NCI-H2081 (cell line): Measurements from ENCODE around the gene KCTD1.
A peak's percentile ranks its signal among the peaks of the same experiment; 100 is the strongest.

Experiments
- DNase-seq, 2 experiments: peaks; one replicate each; lab custom pipeline; 2025; lab: John Stamatoyannopoulos, UW

KCTD1 gene

DNA sequence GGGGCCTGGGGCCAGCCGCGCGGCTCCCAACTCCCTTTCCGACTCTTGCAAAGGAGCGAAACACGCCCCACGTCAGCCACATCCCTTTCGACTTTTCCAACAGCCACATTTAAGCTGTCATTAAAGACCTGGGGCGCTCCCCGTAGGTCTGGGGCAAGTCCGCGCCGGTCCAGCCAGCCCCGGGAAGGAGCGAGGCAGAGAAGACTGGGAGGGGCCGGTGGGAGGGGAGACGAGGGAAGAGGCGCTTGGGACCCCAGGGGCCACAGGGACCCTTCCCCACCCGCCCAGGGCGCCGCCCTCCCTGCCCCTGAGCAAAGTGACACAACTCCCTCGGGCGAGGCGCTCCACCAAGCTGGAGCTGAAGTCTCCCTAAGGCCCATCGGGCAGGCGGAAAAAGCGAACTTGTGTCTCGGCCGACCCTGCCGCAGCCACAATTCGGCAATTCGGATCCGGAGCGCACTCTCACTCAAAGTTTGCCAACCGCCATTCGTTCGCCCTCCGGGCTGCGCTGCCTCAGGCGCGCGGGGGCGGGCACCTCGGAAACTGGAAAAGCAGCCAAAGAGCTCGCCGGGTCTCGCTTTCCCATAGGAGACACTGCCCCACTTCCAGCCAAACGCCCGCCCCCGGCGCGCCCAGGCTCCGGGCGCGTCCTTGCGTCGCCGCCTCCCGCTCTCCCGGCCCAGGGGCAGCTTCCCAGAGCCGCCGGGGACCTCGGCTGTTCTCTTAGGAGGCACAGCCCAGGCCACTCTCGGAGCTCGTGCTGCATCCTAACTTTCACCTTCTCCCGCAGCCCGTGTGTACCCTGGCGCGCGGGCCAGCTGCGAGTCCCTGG is 1.1 kb upstream of the KCTD1 start:
- peak; percentile 59 to 68 for DNase-seq

DNA sequence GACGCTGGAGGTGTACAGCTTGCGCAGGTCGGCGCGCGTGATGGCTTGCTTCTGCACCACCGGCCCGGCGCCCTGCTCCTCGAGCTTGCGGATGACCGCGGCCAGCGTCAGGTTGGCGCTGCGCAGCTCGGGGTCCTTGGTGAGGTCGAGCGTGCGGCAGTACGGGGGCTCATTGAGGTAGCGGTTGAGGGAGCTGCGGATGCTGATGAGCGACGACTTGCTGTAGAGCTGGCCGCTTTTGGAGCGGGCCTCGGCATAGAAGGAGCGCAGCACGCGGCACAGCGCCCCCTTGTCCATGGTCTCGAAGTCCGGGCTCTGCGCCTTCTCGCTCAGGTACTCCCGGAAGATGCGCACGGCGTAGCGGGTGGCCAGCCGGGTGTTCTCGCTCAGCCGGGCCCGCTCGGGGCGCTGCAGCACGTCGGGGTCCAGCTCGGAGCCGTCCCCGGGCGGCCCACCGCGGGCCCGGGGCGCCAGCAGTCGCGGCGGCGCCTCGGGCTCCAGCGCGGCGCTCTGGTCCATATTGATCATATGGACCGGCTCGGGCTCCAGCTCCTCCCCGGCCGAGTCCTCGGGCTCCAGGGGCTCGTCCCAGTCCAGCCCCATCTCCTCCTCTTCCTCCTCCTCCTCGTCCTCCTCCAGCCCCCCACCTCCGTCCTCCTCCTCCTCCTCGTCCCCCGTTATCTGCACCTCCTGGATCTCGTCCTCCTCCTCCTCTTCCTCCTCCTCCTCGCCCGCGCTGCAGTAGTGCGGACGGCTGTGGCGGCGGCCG is 523 bp downstream of the KCTD1 start:
- DNase-seq = no peak

DNA sequence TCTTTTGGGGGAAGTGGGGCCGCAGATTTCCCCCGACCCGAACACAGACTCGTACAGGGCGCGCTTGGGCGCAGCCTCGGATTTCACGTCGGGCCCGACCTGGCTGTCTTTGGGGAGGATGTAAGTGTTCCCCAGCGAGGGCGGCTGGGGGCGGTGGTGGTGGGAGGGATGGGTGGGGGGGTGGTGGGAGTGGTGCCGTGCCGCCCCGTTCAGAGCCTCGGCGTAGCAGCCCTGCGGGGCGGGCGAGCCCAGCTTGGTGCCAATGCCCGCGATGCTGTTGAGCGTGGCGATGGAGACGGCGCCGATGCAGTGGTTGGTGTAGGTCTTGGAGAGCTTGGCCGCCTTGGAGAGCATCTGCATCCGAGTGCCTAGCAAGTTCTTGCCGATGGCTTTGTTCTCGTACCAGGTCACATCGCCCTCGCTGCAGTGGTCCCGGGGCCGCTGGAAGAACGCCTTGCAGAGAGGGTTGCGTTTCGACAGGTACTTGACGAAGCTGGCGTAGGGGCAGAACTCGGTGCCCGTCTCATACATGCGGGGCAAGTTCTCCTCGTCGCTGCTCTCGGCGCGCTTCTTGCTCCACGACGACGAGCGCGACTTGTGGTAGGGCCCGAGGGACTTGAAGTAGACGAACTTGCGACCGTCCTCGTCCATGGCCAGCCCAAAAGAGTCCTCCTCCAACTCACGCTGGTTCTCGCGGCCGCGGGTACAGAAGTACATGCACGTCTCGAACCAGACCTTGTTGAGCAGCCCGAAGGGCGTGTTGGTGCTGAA is 1.3 kb downstream of the KCTD1 start:
- no peak for DNase-seq

DNA sequence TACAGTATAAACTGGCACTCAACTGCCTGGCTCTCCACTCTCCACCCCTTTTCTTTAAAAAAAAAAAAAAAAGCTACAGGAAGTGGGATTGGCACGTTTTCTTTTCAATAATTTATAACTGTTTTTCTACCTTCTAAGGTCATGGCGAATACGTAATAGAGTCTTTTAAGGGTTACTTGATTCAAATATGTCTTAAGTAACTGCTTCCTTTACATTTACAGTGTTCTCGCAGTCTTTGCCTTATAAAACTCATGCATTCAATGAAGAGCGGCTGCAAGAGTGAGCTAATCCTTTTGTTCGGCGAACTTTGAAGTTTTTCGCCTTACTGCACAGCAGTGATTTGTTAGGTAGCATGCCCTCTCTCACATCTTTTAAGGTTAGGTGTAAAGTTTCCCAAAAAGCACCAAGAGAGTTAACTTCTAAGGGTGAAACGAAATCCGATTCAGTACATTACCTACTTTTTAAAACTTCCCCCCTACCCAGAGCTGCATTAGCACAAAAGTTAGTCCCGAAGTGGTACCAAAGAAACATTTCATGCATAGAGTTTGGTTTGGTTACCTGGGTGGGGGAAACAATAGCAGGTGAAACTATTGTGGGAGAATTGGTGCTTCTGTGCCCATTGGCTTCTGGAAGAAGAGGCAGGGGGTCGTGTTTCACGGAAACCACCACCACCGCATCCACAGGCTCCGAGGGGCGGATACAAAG is 2.0 kb downstream of the KCTD1 start:
- no peak for DNase-seq

DNA sequence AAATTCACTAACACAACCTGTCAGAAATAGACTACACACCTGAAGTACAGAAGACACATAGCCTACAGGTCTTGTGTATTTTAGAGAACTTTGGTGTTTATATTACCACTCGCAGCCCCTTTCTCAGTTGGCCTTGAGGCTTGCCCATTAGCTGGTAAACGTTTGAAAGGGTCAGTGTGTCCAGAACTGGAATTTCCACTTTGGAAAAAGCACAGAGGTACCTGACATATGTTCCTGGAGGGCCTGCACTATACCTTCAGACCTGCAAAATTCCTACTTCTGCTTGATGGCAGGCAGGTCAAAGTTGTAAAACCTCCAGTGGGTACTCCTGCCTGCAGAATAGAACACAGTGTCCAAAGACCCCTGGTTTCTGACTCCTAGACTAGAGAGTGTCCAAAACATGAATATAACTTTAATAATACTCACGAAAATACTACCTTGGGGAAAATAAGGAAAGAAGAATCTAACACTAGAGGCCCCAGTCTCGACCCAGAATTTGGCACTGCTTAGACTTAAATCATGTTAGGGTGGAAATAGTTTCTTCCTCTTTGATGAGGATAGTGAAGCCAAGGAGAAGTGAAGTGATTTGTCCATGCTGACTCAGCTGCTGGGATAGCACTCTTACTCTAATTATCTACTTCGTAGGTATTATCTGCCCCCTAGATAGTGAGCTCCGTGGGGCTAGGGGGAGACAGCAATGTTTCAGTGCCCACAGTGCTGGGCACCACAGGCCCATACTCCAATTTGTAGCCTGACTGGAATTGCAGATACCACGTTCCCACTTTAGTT is 2.8 kb downstream of the KCTD1 start:
- DNase-seq = no peak

DNA sequence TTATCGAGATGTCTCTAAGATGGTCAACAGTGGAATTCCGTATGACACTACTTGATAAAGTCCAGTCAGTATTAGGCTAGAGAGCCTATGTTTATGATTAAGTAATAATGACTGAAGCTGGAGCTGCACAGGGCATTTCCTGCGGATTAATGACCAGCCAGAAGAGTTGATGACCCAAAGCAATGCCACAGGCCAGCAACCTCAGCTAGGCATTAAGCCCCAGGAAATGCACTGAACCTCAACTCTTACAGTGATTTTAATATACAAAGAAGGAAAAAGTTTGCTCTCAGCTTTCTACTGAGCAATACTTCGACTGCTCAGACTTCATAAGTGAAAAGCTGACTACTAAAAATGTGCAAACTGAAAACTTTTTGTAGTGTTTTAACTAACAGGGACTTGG is 3.9 kb downstream of the KCTD1 start:
- no peak for DNase-seq

DNA sequence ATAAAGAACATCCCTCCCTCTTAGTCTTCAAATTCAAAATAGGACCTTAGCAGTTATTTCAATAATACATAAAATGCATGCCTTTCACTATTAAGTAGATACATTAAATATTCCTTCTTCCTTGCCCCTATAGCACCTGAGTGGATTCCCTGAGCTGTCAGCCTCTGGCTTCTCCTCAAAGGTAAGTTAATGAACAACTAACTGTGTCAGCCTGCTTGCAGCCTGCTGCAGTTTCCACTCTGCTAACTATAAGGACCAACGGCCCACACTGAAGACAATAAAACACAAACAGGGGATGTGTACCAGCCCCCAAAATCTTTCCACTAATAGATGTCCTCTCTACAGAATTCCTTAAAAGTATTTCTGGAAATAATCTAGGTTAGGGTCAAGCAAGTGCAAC is 5.0 kb downstream of the KCTD1 start:
- DNase-seq = no peak

DNA sequence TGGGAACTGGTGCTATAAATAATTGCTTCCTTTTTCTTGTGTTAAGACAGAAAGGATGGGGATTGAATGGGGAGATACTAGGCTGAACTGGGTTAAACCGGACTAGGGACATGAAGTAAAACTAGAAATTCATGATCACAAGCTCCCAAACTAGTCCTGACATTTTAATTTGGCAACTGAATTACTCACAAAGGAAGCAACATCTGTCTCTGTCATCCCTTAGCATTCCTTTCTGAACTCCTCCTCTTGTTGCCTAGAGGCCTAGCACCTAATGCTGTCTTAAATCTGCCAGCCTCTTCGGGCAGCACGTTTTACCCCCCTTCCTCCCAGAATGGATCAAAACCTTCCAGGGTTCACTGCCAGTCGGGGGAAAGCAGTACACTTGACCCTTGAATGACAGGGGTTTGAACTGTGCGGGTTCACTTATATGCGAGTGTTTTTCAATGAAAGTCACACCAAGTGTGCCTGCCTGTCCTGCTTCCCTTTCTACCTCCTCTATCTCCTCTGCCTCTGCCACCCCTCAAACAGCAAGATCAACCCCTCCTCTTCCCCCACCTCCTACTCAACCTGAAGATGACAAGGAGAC is 8.2 kb downstream of the KCTD1 start:
- DNase-seq = no peak

DNA sequence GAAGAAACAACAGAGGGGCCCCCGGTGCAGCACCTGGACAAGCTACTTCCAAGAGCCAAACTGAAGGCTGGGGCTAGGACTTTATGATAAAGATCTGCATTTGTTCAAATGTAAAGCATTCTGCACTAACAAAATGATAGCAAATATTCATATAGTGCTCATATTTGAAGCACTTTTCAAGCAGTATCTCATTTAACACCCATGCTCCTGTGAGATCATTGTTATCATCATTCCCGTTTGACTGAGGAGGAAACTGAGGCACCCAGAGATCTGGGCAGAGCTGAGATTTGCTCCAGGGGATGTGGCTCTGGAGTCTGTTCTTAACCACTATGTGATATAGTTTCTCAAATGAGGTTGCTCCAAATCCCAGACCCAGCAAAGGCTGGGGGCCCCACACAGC is 9.8 kb downstream of the KCTD1 start:
- DNase-seq = no peak

DNA sequence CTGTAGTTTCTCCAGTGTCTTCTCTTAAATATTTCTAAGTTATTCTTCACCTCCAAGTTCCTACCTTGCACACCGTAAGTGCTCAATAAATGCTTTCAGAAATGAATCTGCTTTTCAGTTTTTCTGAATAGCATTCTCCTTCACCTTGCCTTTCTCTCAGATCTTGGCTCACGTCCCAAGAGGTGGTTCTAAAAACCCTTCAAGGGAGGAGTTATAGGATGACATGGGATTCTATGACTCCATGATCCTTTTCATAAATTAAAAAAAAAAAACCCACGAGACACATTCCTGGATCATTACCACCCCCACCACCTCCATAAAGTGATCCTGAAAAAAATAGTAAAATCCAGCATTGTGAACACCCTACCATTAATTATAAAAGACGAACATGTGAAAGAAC is 11.7 kb downstream of the KCTD1 start:
- DNase-seq = no peak

DNA sequence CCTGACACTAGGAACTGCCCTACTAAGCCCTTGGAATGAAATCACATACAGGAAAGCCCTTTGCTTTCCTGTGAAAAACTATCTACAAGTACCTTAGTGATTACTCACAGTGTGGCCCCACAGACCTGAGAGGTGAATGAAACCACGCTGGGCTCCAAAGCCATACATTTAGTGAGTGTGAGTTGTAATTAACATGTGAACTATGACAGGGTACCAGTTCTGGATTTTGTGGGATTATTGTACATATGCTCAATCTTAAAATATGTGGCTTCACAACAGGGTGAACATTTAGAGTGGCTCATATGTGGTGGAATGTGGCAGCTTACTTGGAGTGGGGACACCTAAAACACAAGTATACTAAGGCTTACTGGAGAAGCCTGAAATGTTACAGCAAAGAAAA is 12.3 kb downstream of the KCTD1 start:
- no peak for DNase-seq

DNA sequence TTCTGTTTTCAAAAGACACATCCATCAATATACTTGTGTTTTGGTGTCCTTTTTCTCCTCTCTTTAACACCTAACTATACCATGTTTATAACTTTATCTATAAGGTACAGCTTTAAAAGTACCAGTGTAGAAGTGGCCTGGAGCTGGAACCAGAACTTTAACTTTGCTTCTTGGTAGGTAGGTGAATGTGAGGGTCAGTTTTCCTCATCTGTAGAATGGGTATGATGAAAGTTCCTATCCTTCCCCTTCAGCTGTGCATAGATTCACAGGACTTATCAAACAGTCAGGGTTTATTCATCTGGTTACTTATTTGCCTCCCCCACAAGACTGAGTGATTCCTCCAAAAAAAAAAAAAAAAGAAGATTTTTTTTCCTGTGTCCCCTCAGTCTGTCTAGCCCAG is 12.7 kb downstream of the KCTD1 start:
- no peak for DNase-seq

DNA sequence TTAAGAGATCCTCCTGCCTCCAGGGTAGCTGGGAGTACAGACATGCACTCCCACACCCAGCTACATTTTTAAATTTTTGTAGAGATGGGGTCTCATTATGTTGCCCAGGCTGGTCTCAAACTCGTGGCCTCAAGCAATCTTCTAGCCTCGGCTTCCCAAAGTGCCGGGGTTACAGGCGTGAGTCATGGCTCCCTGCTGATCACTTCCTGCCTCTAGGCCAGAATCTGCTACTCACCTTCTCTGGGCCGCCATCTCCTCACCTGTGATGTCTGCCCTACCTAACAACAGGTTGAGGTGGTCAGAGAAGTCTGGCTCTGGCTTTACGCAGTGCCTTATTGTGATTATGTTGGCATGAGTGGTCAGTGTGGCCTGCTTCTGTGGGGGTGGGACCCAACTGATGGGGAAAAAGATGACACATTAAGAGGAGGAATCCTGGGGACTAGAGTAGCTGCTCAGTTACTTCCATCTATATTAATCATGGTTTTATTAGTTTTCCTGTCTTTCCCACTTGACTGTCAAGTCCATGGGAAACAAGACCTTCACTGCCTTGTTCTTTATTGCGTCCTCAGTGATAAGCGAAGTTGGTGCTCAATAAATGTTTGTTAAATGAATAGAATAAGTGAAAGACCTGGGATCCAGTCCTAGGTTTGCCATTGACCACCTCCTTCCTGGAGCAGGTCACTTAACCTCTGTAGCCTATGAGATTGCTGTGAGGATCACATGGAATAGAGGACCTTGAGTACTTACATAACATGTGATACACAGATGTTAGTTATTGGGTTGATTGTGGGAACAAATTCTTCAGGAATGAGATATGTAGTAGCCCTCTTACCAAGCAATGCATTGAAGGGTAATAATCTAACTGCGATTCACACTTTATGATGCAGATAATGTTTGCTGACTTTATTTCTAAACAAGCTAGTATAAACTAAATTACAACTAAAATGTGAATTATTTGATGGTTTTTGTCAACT is 15.7 kb downstream of the KCTD1 start:
- DNase-seq = no peak

DNA sequence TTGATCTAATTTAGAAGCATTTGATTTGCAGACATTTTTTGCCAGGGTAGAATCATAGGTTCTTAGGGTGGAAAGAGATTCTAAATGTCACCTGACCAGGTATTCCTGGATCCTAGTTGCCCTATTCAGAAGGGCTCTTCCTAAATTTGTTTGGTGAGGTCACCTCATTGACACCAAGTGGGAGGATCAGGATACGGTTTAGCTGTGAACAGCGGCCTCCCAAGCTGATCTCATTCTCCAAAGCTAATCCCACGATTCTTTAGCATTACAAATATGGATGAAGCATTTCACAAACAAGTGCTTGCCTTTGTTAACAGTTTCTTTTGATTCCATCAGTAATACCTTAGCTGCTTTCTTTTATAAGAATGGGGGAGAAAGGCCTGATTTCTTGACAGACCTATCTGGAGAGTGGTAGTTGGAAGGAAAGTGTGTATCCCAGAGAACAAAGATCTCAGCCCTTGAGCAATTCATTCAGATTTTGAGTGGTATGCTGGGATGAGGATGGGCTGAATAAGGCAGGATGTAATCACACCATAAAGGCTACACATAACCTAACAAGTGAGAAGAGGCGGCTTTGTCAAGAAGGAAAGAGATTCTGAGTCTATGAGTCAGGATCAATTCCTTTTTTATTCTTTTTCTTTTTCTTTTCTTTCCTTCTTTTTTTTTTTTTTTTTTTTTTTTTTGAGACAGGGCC is 16.6 kb downstream of the KCTD1 start:
- DNase-seq = no peak

DNA sequence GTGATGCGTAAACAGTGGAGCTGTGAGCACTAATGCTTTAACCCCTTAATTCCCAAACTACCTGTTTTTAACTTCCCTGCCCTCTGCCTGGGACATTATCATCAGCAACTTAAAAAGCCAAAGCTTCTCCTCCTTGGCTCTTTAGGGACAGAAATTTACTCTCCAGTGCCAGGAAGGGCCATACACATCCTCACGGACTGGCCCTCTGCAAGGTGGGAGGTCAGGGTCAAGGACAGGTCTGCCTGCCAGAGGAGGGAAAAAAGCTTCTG is 21.5 kb downstream of the KCTD1 start:
- DNase-seq = no peak

DNA sequence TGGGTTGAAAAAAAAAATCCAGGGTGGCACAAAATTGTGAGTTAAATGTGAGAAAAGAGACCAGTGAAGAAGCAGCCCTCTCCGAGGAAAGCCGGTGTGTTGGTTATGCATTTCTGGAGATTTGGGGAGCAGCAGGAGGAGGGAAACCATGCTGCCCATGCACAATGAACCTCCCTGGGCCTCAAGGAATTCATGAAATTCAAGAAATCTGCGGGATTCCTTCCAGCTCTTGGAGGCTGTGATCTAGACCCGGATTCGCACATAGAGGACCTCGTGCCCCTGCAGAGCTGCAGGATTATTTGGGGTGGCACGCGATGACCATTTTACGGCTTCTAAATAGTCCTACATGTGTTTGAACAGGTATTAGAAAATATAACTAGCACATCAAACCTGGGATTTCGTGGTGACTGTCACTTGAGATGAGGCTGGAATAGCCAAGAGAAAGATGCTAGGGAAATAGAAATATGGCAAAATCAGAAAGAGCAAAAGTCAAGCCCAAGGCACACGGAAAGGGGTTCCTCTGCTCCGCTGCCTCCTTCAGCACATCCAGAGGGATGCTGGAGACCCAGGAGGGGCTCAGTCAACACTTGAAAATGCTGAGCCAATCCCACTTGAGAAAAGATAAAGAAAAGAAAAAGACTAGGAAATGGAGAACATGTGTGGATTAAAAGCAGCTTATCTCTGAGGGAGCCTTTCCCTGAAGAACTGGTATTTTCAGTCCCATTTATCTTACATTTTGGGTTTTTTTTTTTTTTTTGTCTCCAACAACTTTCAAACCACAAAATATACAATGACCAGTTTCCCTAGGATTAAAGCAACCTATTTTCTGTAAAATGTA is 22.0 kb downstream of the KCTD1 start:
- no peak for DNase-seq

DNA sequence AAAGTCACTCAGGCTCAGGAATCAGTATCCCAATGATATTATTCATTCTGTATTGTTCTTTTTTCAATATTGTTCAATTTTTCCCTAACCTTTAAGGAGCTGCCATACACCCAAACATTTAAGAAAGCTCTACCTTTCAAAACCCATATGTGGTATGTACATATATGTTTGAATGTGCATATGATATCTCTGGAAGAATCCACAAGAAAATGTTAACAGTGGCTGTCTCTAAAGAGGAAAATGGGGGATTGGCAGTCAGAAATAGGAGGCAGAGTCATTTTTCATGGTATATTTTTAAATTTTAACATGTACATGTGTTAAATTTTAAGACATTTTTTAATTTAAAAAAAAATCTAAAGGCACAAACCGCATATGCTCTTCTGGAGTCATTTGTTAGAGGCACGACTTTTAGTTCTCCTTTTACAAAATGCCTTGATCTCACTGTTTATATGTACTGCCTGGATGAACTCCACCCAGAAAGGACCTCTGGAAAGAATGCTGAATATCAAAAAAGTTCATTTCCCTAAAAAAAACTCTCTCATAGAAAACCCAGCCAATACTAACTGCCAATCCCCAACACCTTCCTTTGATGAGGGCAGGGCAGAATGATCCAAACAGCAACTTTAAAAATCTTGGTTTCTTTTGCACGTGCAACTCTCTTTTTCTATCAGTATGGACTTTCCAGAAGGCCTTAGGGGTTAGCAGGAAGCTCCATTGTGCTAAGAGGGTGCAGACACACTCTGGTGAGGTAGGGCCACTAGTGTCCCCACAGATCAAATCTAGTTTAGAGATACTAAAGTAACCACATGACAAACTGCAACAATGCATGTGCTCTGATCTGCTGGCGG is 23.6 kb downstream of the KCTD1 start:
- no peak for DNase-seq

DNA sequence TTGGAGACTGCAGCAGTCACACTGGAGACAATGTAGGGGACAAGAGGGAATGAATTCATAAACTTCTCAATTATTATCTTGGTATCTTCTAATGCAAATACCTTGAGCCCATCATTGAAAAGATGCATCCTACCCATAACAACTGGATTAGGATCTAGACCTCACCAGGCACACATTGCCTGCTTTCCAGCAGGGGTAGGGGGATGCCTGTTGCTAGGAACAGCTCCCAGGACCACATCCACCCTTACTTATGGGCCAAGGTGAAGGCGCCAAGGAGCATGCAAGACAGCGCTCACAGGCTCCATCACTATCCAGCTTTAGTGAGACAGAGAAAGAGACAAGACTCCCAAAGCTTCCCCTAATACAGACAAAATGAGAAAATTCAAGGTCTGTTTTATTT is 24.4 kb downstream of the KCTD1 start:
- no peak for DNase-seq
